Measurements from ENCODE around the gene IL1R1. TPM values are rescaled to one million over a fixed set of nuclear protein-coding genes. Genes with fewer than 3 reads are reported as not detected.

The IL1R1 gene
- total RNA-seq, 1 experiment from 2014 or later: 0.39 TPM

DNA sequence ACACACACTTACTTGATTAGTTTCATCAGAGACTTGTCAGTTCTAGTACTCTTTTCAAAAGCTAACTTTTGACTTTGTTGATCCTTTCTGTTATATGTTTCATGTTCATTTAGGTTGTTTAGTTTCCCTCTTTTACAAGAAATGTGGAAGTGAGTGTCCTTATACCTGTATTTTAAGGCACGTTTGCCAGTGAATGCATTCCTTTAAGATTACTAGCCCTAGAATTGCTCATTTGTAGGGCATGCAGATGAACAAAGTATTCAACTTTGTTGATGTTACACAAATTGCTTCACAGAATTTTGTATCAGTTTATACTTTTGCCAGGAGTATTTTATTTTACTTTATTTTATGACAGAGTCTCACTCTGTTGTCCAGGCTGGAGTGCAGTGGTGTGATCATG lies 50.5 kb downstream of the IL1R1 start:
- no peak overlapping the region for H3K9ac ChIP-seq (ENCODE audit: extremely low read depth, insufficient read length, low read length)
- H3K14ac ChIP-seq (ENCODE audit: insufficient read depth, low read length): no peak overlapping the region
- H3K36me3 Mint-ChIP-seq (ENCODE audit: insufficient read depth in 1 of 3, low read depth in 3 of 3): no peaks in the 10 kb centered on the region
- H2BK20ac ChIP-seq (ENCODE audit: low read depth, low read length, poor library complexity, severe bottlenecking): no peak overlapping the region
- H3K4ac ChIP-seq (ENCODE audit: low read depth, low read length): no peak overlapping the region
- no peak overlapping the region for H3K27ac Mint-ChIP-seq
- H3K9me3 Mint-ChIP-seq: no peaks in the 10 kb centered on the region
- H4K91ac ChIP-seq (ENCODE audit: insufficient read length, low read depth, low read length): no peak overlapping the region
- no peak overlapping the region for H4K8ac ChIP-seq (replicated peaks; ENCODE audit: insufficient read length, low read depth, low read length)
- no peaks in the 10 kb centered on the region for H3K79me1 ChIP-seq (ENCODE audit: insufficient read depth, low read depth, low read length, poor library complexity, severe bottlenecking)
- H2BK5ac ChIP-seq (ENCODE audit: insufficient read length, low read length): no peak overlapping the region
- H3K4me2 ChIP-seq (ENCODE audit: insufficient read depth, insufficient read length, low read length): no peak overlapping the region
- no peak overlapping the region for H3K27ac ChIP-seq (ENCODE audit: insufficient read length, low read depth, low read length)
- H2BK15ac ChIP-seq (ENCODE audit: low read depth, low read length): no peak overlapping the region
- DNase-seq: no peak
- no peaks in the 10 kb centered on the region for H3K27me3 ChIP-seq (ENCODE audit: insufficient read depth, low read length)
- no peak overlapping the region for H3T11ph ChIP-seq (ENCODE audit: low read length)
- H3K23ac ChIP-seq (ENCODE audit: insufficient read length, low read depth, low read length): no peak overlapping the region
- H3K79me2 ChIP-seq (ENCODE audit: insufficient read depth, low read length): no peaks in the 10 kb centered on the region
- no peak overlapping the region for H3K4me3 Mint-ChIP-seq
- H3K4me1 ChIP-seq (ENCODE audit: insufficient read depth, low read length): no peaks in the 10 kb centered on the region
- H2AK5ac ChIP-seq (ENCODE audit: insufficient read length, low read length): no peak overlapping the region
- no CpG with 5 or more reads among the region's 1 CpG for WGBS (ENCODE audit: extremely low coverage, insufficient read length, low lambda C conversion rate)
- no peaks in the 10 kb centered on the region for H3K23me2 ChIP-seq (ENCODE audit: insufficient read length, low read depth, low read length, poor library complexity, severe bottlenecking)
- no peak overlapping the region for H2AFZ ChIP-seq (ENCODE audit: low read length)
- H2BK120ac ChIP-seq (ENCODE audit: low read depth, low read length, poor library complexity, severe bottlenecking): no peak overlapping the region
- no peaks in the 10 kb centered on the region for H4K20me1 ChIP-seq (ENCODE audit: control insufficient read depth, insufficient read depth, insufficient read length)
- no peak overlapping the region for H2BK12ac ChIP-seq (ENCODE audit: insufficient read length, low read depth, low read length)
- H3K4me1 Mint-ChIP-seq: no peaks in the 10 kb centered on the region
- H3K56ac ChIP-seq (ENCODE audit: insufficient read length, low read depth, low read length): no peak overlapping the region
- H3K9me3 ChIP-seq (ENCODE audit: control insufficient read depth, low read depth, low read length): no peaks in the 10 kb centered on the region
- no peak overlapping the region for H3K18ac ChIP-seq (ENCODE audit: insufficient read length, low read depth, low read length)
- peaks cover 16% of the 10 kb centered on the region for H3K27me3 Mint-ChIP-seq (ENCODE audit: low read depth)
- no peak overlapping the region for H4K5ac ChIP-seq (ENCODE audit: insufficient read length, low read depth, low read length)
- TF ChIP-seq, protein P1, sequence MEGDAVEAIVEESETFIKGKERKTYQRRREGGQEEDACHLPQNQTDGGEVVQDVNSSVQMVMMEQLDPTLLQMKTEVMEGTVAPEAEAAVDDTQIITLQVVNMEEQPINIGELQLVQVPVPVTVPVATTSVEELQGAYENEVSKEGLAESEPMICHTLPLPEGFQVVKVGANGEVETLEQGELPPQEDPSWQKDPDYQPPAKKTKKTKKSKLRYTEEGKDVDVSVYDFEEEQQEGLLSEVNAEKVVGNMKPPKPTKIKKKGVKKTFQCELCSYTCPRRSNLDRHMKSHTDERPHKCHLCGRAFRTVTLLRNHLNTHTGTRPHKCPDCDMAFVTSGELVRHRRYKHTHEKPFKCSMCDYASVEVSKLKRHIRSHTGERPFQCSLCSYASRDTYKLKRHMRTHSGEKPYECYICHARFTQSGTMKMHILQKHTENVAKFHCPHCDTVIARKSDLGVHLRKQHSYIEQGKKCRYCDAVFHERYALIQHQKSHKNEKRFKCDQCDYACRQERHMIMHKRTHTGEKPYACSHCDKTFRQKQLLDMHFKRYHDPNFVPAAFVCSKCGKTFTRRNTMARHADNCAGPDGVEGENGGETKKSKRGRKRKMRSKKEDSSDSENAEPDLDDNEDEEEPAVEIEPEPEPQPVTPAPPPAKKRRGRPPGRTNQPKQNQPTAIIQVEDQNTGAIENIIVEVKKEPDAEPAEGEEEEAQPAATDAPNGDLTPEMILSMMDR (conservative IDR thresholded peaks at IDR 0.05): no peak
